ENCODE measurements around the gene HADHA. TPM values are rescaled to one million over a fixed set of nuclear protein-coding genes. Genes with fewer than 3 reads are reported as not detected.

HADHA gene
- total RNA-seq, 1 donor from 2014 or later, result 118 TPM

DNA sequence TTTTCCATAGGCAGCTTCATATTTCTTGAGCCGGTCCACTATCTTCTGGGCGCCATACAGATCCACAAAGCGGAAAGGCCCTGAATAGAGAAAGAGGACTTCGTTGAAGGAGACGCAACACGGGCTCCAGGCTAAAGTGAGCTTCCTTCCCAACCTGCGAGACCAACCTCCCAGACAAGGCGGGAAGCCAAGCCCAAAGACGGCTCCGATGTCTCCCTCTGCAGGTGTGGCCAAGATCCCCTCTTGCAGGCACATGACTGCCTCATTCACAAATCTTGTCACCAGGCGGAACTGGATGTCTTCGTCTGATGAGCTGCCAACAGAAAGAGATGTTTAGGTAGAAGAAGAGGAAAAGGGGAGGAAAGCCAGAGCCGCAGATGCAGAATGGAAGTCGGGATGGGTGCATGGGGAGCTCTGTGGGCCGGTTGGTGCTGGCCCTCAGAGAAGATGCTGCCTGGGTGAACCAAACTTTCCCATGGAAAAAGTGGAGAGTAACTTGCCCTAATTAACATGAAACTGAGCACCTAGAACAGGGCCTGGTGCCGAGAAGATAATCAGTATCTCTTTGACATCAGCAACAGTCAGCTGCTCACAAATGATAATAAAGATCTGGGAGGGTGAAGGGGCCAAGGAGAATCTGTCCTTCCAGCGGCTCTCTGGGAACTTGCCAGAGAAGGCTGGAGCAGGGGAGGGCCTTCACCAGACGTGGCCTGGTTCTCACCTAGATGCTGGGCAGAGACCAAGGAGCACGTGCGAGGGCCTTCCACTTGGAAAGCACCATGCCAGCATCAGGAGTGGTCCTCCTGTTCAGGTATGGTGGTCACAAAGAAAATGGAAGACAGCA is 52.9 kb downstream of the HADHA start:
- Histone ChIP-seq H3K4me3 (no peak overlapping the region), H3K27me3 (no peaks in the 10 kb centered on the region), H3K36me3 (peaks cover 63% of the 10 kb centered on the region), H3K4me1 (no peaks in the 10 kb centered on the region), H3K27ac (no peak overlapping the region), H3K9me3 (no peaks in the 10 kb centered on the region)
- intact Hi-C loops (cut with DNase I), result no loop called here
- ATAC-seq, result no peak
- TF ChIP-seq, protein P1, sequence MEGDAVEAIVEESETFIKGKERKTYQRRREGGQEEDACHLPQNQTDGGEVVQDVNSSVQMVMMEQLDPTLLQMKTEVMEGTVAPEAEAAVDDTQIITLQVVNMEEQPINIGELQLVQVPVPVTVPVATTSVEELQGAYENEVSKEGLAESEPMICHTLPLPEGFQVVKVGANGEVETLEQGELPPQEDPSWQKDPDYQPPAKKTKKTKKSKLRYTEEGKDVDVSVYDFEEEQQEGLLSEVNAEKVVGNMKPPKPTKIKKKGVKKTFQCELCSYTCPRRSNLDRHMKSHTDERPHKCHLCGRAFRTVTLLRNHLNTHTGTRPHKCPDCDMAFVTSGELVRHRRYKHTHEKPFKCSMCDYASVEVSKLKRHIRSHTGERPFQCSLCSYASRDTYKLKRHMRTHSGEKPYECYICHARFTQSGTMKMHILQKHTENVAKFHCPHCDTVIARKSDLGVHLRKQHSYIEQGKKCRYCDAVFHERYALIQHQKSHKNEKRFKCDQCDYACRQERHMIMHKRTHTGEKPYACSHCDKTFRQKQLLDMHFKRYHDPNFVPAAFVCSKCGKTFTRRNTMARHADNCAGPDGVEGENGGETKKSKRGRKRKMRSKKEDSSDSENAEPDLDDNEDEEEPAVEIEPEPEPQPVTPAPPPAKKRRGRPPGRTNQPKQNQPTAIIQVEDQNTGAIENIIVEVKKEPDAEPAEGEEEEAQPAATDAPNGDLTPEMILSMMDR (IDR thresholded peaks at IDR 0.05), result no peak
- no peak for DNase-seq

DNA sequence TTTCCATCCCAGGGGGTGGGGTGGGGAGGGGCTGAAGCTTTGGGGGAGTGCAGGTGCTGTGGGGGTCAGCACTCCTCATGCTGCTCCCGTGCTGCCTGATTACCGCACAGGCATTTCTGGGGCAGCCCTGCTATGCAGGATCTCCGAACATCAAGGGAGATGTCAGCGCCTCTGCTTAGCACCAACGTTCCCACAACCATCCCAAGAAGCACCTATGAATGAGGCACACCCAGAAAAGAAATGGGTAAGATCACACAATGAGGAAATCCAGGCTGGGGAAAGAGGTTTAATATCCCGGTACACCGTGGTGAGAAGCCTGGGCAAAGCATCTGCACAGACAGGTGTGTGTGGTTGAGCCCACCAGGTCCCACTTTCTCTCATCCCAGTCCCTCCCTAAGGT is 54.1 kb downstream of the HADHA start:
- intact Hi-C loops (cut with DNase I), result no loop called here
- TF ChIP-seq, protein P1 (IDR thresholded peaks at IDR 0.05), result no peak
- no peaks in the 10 kb centered on the region for H3K9me3 ChIP-seq
- DNase-seq (no peak), ATAC-seq (no peak)
- no peak overlapping the region for H3K4me3 ChIP-seq
- H3K36me3 ChIP-seq, result peaks cover 52% of the 10 kb centered on the region
- no peaks in the 10 kb centered on the region for H3K4me1 ChIP-seq
- no peak overlapping the region for H3K27ac ChIP-seq
- no peaks in the 10 kb centered on the region for H3K27me3 ChIP-seq

DNA sequence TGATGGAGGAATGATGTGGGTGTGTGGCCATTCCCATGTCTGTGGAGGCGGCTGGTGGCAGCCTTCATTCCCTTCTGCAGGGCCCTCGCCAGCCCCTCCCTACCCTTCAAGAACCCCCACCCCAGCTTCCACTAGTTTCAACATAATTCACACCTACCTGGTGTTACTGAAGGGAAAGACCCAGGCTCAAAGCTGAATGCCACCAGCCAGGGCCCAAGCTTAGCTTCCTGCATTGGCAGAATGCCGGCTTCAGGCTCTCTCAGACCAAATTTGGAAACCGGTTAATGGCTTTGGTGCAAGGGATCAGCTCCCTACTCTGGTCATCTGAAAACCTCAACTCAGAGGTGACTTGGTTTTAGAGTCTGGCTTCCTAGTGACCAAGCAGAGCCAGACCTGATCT is 54.7 kb downstream of the HADHA start:
- ATAC-seq (no peak), DNase-seq (no peak)
- H3K27me3 ChIP-seq, result no peaks in the 10 kb centered on the region
- no peaks in the 10 kb centered on the region for H3K4me1 ChIP-seq
- TF ChIP-seq, protein P1 (IDR thresholded peaks at IDR 0.05), result no peak
- no peak overlapping the region for H3K4me3 ChIP-seq
- intact Hi-C loops (cut with DNase I), result no loop called here
- H3K27ac ChIP-seq, result no peak overlapping the region
- H3K36me3 ChIP-seq, result peaks cover 45% of the 10 kb centered on the region
- H3K9me3 ChIP-seq, result no peaks in the 10 kb centered on the region

DNA sequence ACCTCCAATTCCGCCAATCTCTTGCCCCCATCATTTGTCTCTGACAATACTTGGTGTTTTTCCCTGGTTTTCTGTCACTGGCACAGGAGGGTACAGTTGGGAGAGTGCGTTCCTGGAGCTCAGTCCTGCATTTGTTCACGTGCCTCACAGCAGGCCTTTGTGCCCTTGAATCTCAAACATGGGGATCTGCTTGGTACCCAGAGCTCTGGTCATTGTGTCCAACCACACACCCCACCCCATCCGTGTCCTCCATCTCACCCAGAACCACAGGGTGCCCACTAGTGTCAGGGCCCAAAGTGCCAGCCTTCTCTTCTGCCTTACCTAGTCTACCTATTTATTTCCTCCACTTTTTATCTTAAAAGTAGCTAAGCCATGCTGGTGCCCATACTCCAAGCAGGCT is 55.3 kb downstream of the HADHA start:
- H3K27ac ChIP-seq, result no peak overlapping the region
- ATAC-seq, result no peak
- no peaks in the 10 kb centered on the region for H3K4me1 ChIP-seq
- no peak for DNase-seq
- TF ChIP-seq, protein P1 (IDR thresholded peaks at IDR 0.05), result no peak
- H3K4me3 ChIP-seq, result no peak overlapping the region
- intact Hi-C loops (cut with DNase I), result no loop called here
- no peaks in the 10 kb centered on the region for H3K27me3 ChIP-seq
- H3K36me3 ChIP-seq, result peaks cover 39% of the 10 kb centered on the region
- no peaks in the 10 kb centered on the region for H3K9me3 ChIP-seq

DNA sequence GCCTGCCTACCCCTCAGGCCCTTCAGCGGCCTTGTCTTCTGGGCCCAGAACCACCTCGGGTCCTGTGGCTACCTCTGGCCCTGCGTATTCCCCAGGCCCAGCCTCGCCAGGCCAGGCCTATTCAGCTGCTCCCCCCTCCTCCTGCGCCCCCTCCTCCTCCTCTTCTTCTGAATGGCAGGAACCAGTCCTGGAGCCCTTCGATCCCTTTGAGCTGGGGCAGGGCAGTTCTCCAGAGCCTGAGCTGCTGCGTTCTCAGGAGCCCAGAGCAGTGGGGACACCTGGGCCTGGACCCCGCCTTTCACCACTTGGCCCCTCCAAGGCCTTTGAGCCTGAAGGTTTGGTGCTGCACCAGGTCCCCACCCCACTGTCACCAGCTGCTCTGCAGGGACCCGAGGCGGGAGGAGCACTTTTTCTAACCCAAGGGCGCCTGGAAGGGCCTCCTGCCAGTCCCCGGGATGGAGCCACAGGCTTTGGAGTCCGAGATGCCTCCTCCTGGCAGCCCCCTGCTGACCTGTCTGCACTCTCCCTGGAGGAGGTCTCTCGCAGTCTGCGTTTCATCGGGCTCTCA is 56.8 kb downstream of the HADHA start:
- H3K4me3 ChIP-seq, result no peak overlapping the region
- ATAC-seq (no peak), DNase-seq (no peak)
- no peaks in the 10 kb centered on the region for H3K9me3 ChIP-seq
- H3K27ac ChIP-seq, result no peak overlapping the region
- intact Hi-C loops (cut with DNase I), result no loop called here
- no peaks in the 10 kb centered on the region for H3K4me1 ChIP-seq
- H3K36me3 ChIP-seq, result peaks cover 24% of the 10 kb centered on the region
- H3K27me3 ChIP-seq, result no peaks in the 10 kb centered on the region
- TF ChIP-seq, protein P1 (IDR thresholded peaks at IDR 0.05), result no peak

Data from upper lobe of right lung (tissue), 1 donor.